ENCODE results near the gene UGT3A1.

UGT3A1 gene

DNA sequence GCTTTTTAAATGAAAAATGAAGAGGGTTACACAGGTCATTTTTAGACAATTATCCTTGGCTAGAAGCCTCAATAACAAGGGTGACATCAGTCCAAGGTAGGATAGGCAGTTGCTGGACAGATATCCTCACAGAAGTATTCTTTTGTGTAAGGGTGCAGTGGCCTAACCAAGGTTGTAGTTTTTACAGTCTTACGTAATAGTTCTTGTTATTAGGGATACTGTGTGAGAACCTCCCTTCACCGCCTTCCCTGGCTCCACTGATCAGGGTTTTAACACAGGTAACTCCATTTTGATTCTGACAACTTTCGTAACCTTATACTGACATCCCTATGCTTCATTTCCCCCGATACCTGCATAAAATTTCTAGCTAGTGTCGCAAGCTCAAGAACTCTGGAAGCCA lies 44.1 kb downstream of the UGT3A1 start:
- no peaks in the 10 kb centered on the region for H3K4me1 Mint-ChIP-seq
- H3K4me3 Mint-ChIP-seq, result no peak overlapping the region
- H3K9me3 Mint-ChIP-seq, result no peaks in the 10 kb centered on the region
- DNase-seq (no peak), ATAC-seq (no peak)
- H3K27ac Mint-ChIP-seq, result no peak overlapping the region
- peaks cover 20% of the 10 kb centered on the region for H3K27me3 Mint-ChIP-seq

DNA sequence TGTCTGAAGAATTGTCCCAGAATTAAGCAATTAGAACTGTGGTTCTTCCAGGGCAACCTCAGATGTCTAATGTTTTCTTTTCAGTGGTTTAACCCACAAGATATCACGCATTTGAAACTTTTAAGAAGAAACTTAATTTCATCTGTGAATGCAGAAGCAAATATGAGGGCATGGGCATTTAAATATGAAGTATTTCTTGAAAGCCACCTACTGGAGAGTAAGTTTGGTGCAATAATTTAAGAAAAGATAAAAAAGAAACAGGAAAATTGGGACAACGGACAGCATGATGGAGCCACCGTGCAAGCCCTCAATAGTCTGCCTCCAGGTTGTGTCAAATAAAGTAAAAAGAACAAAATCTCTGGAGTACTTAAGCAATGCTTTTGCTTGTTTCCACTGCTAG lies 51.6 kb downstream of the UGT3A1 start:
- Mint-ChIP-seq H3K4me1 (no peaks in the 10 kb centered on the region), H3K27me3 (peaks cover 22% of the 10 kb centered on the region), H3K27ac (no peak overlapping the region), H3K9me3 (no peaks in the 10 kb centered on the region), H3K4me3 (no peak overlapping the region)
- ATAC-seq (no peak), DNase-seq (no peak)

DNA sequence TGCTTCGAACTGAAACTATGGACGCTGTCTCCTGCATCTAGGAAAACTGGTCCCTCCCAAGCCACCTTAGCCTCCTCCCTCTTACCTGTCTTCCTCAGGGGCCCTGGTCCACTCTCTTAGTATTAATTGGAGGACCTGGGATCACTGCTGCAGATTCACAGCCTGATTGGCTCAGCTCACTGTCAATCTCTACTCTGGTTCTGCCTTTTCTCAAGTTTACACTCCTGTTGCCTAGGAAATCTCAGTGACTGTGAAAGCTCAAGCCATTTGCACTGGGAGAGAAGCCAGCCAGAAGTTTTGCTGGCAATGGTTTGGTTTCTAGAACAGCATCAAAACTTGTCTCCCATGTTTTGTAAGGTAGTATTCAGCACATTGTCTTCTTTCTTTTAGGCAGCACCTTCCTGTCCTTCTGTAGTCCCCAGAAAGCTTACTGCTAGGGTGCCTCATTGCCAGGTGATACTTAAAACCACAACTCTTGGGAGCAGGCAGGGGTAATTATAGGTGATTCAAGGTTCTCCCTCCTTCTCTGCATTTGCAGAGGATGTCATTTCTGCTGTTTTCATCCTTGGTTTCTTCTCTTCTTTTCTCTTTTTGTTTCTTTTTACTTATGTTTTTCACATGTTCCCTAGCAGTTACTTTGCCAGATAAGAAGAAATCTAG lies 52.5 kb downstream of the UGT3A1 start, which contains the start of gene CAPSL:
Gene CAPSL, minus strand, starts transcription at position 55 of the 660 bp plus-strand sequence. CDS start 17,502 bp downstream, outside the sequence.
- H3K4me1 Mint-ChIP-seq, result no peaks in the 10 kb centered on the region
- H3K4me3 Mint-ChIP-seq, result no peak within 1 kb of the TSS
- peaks cover 22% of the 10 kb centered on the region for H3K27me3 Mint-ChIP-seq
- H3K9me3 Mint-ChIP-seq, result no peaks in the 10 kb centered on the region
- H3K27ac Mint-ChIP-seq, result no peak within 1 kb of the TSS
- no peak for DNase-seq
- ATAC-seq, result peak; percentile 33

DNA sequence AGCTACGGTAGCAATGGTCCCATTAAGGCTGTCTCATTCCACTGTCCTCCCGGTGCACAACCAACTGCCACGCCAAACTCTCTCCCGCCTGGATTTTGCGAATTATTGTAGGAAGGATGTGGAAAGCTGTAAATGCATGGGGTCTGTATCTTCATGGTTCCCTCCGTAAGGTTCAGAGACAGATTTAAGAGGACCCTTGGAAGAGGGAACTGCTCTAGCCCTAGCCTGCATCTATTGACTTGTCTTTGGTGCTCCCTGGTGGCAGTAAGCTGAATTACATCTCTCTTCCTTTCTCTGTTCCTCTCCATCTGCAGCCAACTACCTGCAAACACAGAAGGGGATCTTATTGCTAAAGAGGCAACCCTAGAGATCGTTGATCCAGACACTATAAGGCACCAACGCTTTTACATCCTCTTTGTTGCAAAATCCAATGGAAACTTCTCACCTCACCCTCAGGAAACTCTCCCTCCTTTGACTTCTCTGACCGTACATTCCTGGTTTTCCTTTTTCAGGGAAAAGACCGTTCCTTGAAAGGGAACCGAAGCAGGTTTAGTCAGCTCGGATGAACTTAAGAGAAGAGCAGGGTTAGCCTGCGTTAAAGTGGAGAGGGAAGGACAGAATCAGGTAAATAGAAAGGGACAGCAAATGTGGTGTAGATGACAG lies 64.7 kb downstream of the UGT3A1 start:
- Mint-ChIP-seq H3K4me1 (peaks cover 46% of the 10 kb centered on the region), H3K9me3 (no peaks in the 10 kb centered on the region), H3K27ac (peak overlapping the region in 1 of 2 donors; percentile 19), H3K4me3 (peak overlapping the region; percentile 79 to 82), H3K27me3 (peaks cover 8% of the 10 kb centered on the region)
- peak; percentile 65 for ATAC-seq
- peak; percentile 75 to 80 for DNase-seq

GRCh38 chr5:35924950-35925722 lies 66.1 kb downstream of the UGT3A1 start:
- Mint-ChIP-seq H3K27me3 (peaks cover 8% of the 10 kb centered on the region), H3K9me3 (peaks cover 4 to 5% of the 10 kb centered on the region in 2 donors), H3K27ac (peak overlapping the region; percentile 69 to 80), H3K4me1 (peaks cover 53% of the 10 kb centered on the region), H3K4me3 (peak overlapping the region; percentile 79 to 82)
- ATAC-seq, result peak; percentile 90
- DNase-seq, result peak; percentile 85 to 90

GRCh38 chr5:35924122-35924949 lies 66.9 kb downstream of the UGT3A1 start:
- peak overlapping the region in 1 of 2 donors; percentile 63 for H3K27ac Mint-ChIP-seq
- peaks cover 8% of the 10 kb centered on the region for H3K27me3 Mint-ChIP-seq
- H3K9me3 Mint-ChIP-seq, result peaks cover 9 to 13% of the 10 kb centered on the region in 2 donors
- peaks cover 61% of the 10 kb centered on the region for H3K4me1 Mint-ChIP-seq
- H3K4me3 Mint-ChIP-seq, result peak overlapping the region; percentile 79 to 82
- no peak for DNase-seq
- peak; percentile 15 for ATAC-seq

- H3K4me1 Mint-ChIP-seq, result peaks cover 73% of the 10 kb centered on the region
- H3K27ac Mint-ChIP-seq, result no peak overlapping the region
- no peak for ATAC-seq
These were observed 68.7 kb downstream of the UGT3A1 start for GRCh38 chr5:35922468-35922867.

GRCh38 chr5:35921930-35922329 lies 69.3 kb downstream of the UGT3A1 start:
- Mint-ChIP-seq H3K4me1 (peaks cover 73% of the 10 kb centered on the region), H3K4me3 (no peak overlapping the region), H3K27me3 (peaks cover 4% of the 10 kb centered on the region), H3K9me3 (peaks cover 19 to 23% of the 10 kb centered on the region in 2 donors), H3K27ac (no peak overlapping the region)
- DNase-seq (no peak), ATAC-seq (no peak)

More at GRCh38 chr5:35922468-35922867, 68.7 kb downstream of the UGT3A1 start:
- Mint-ChIP-seq H3K27me3 (peaks cover 8% of the 10 kb centered on the region), H3K9me3 (peaks cover 19 to 23% of the 10 kb centered on the region in 2 donors), H3K4me3 (no peak overlapping the region)
- DNase-seq, result no peak

GRCh38 chr5:35920890-35921289 lies 70.3 kb downstream of the UGT3A1 start:
- Mint-ChIP-seq H3K27me3 (no peaks in the 10 kb centered on the region), H3K27ac (peak overlapping the region in 1 of 2 donors; percentile 60), H3K4me1 (peaks cover 64% of the 10 kb centered on the region), H3K4me3 (no peak overlapping the region), H3K9me3 (peaks cover 19 to 23% of the 10 kb centered on the region in 2 donors)
- DNase-seq (no peak), ATAC-seq (no peak)

GRCh38 chr5:35919191-35919590 lies 72.0 kb downstream of the UGT3A1 start:
- peak overlapping the region in 1 of 2 donors; percentile 18 for H3K4me3 Mint-ChIP-seq
- ATAC-seq, result peak; percentile 71
- H3K9me3 Mint-ChIP-seq, result peaks cover 19 to 23% of the 10 kb centered on the region in 2 donors
- no peak for DNase-seq
- H3K27ac Mint-ChIP-seq, result peak overlapping the region; percentile 32 to 53
- peaks cover 47% of the 10 kb centered on the region for H3K4me1 Mint-ChIP-seq
- H3K27me3 Mint-ChIP-seq, result no peaks in the 10 kb centered on the region

DNA sequence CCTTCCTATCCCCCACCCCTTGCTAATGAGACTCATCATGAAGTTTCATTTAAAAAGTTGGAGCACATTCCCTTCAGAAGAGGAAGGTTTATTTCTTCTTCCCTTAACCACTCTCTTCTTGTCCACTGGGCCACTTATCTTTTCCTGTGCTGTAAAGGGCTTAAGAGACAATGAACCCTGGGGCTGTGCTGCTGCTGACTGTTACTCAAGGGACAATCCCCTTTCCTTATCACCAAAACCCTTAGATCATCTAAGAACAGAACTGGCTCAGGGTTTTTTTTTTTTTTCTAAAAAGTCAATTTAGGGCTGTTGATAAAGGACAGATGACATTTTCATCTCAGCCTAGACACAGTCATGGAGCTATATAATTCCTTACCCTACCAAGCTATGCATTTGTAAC lies 82.4 kb downstream of the UGT3A1 start:
- Mint-ChIP-seq H3K27me3 (no peaks in the 10 kb centered on the region), H3K4me3 (peak overlapping the region; percentile 55), H3K4me1 (peaks cover 65% of the 10 kb centered on the region), H3K27ac (peak overlapping the region in 1 of 2 donors; percentile 72), H3K9me3 (peaks cover 17 to 21% of the 10 kb centered on the region in 2 donors)
- ATAC-seq (peak; percentile 34), DNase-seq (no peak)

DNA sequence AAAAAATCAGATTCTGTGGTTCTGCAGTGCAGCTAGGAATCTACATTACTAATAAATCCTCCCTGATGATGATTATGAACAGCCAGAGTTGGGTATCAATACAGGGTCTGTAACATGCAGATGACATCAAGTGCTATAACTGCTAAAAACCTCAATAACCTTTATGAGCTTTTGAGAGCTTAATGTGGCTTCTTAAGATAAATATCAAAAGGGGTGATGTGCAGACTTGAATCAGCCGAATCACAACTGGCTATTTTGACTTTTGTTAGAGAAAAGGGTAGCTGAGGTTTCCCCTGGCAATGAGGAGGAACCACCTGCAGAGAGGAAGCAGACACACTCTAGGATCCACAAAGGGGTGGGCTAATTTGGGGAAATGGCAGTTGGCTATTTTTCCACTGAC lies 83.0 kb downstream of the UGT3A1 start:
- no peak for DNase-seq
- Mint-ChIP-seq H3K4me1 (peaks cover 71% of the 10 kb centered on the region), H3K4me3 (peak overlapping the region; percentile 20 to 55), H3K27me3 (no peaks in the 10 kb centered on the region), H3K9me3 (peaks cover 17 to 21% of the 10 kb centered on the region in 2 donors), H3K27ac (peak overlapping the region; percentile 10 to 44)
- ATAC-seq, result peak; percentile 55

DNA sequence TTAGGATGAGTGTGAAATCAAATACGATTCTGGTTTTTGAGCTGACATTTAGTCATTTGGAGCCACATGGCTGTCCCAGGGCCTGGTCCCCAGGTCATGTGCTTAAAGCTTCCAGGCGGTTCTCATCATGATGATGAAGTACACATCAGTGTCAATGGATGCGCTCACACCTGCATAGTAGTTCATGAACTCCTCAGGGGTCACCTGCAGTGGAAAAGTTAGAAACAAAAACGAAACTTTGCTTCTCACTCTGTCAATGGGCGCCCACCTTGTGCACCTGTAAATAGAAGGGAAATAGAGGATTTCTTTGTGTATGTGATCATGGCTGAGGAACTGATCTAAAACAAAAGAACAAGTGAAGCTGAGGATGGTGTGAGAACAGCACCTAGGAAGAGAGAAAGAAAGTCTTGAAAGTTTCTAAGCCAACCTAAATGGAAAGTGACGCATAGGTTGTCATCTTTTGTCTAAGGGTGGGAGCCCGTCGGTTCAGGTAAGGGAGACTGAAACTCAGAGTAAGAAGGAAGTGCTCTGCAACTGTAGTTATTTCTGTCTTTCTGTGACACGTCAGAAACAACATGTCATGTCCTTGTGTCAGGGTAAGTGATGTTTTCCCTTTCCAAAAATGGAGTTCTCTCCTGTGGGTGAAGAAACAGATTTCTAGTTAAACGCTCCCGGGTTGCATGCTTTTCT lies 86.6 kb downstream of the UGT3A1 start:
- DNase-seq, result peak in 1 of 2 donors; percentile 67
- H3K9me3 Mint-ChIP-seq, result no peaks in the 10 kb centered on the region
- no peaks in the 10 kb centered on the region for H3K27me3 Mint-ChIP-seq
- peak overlapping the region; percentile 77 to 87 for H3K27ac Mint-ChIP-seq
- H3K4me3 Mint-ChIP-seq, result peak overlapping the region; percentile 13 to 70
- peaks cover 86% of the 10 kb centered on the region for H3K4me1 Mint-ChIP-seq
- peak; percentile 75 for ATAC-seq

DNA sequence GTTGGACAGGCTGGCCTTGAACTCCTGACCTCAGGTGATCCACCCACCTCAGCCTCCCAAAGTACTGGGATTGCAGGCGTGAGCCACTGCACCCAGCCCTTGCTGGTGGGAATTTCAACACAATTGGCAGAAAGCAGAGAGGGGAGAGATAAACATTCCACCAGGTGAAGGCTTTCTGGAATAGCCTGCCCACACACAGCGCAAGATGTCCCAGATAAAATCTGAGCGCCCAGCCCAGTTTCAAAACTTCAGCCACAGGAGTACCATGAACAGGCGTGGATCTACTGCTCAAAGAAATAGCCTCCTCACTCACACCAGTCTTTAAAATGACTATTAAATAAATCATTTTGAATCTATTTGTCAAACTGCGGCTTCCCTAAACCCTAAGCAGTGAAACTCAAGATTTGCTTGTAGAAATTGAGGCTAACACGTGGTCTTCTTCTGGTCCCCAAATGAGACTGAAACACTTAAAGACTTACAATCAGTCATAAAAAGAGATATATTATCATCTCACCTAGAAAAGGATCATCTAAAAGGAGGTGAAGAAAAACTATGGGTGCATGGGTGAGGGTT lies 87.5 kb downstream of the UGT3A1 start:
- peak overlapping the region; percentile 29 to 70 for H3K4me3 Mint-ChIP-seq
- H3K4me1 Mint-ChIP-seq, result peaks cover 90% of the 10 kb centered on the region
- no peaks in the 10 kb centered on the region for H3K27me3 Mint-ChIP-seq
- no peaks in the 10 kb centered on the region for H3K9me3 Mint-ChIP-seq
- ATAC-seq (peak; percentile 74), DNase-seq (peak in 1 of 2 donors; percentile 61)
- H3K27ac Mint-ChIP-seq, result peak overlapping the region; percentile 87 to 90
